H1 (cell line): Measurements from ENCODE around the gene ZC3H7B. TPM values are rescaled to one million over a fixed set of nuclear protein-coding genes. Genes with fewer than 3 reads are reported as not detected.

ENCODE experiments used
- CEBPB ChIP-seq: IDR thresholded peaks from 2 replicates; pipeline ENCODE4 v1.6.1; 2012; ENCODE audit warnings: low read depth, low read length
- CHD1 ChIP-seq: IDR thresholded peaks from 2 replicates; pipeline ENCODE4 v1.6.1; 2012; ENCODE audit warnings: low read depth, low read length, improper control_type of control experiment
- CREB1 ChIP-seq: IDR thresholded peaks from 2 replicates; pipeline ENCODE4 v1.6.1; 2012; ENCODE audit warnings: inconsistent platforms
- E2F6 ChIP-seq: IDR thresholded peaks from 2 replicates; pipeline ENCODE4 v1.6.1; 2012; ENCODE audit warnings: inconsistent platforms
- FOSL1 ChIP-seq: IDR thresholded peaks from 2 replicates; pipeline ENCODE4 v1.6.1; 2011; ENCODE audit warnings: mild to moderate bottlenecking, low read depth, low read length, moderate library complexity; ENCODE audit not compliant: insufficient read depth
- NRF1 ChIP-seq: IDR thresholded peaks from 2 replicates; pipeline ENCODE4 v1.6.1; 2011; ENCODE audit warnings: mild to moderate bottlenecking, low read depth, low read length, improper control_type of control experiment
- PHF8 ChIP-seq: fragments of 200-600 bp; sonication (generic); conservative IDR thresholded peaks from 2 replicates; pipeline ENCODE4 v1.7.1; 2012; ENCODE audit warnings: low read depth, mild to moderate bottlenecking, inconsistent platforms, low read length, moderate library complexity
- polyA plus RNA-seq, 7 experiments: library from polyadenylated mRNA; depleted of rRNA in 3 of 7; stranded (reverse) in 5 of 7; unstranded in 2 of 7; fragments of >200 nt in 5 of 7; fragments of 200-250 nt in 2 of 7; gene quantifications; 1 replicate in 5 of 7; 2 replicates in 1 of 7; 4 replicates in 1 of 7; pipeline versions ENCODE4 v1.2.1 to v1.2.3, GENCODE V29; 2011 to 2013; ENCODE audit warnings: missing spikeins in 2 of 7, mixed read lengths in 2 of 7
- total RNA-seq: library from RNA; stranded (reverse); fragmentation: NEBNext Ultra II Directional; extraction: Animal tissue kit (Norgen Biotek cat#: 25700); gene quantifications from 2 replicates; pipeline ENCODE4 v1.2.1, GENCODE V29; 2021

ZC3H7B gene
- total and polyA plus RNA-seq, 2 of the 8 experiments (the other 6 are each of a cell fraction or from before 2014, with no cell fraction given) = 35.5 to 78.6 TPM

GRCh38 chr22:41348964-41349484 lies 47.7 kb downstream of the ZC3H7B start (continued):
- no peak for TF ChIP-seq E2F6
- no peak for TF ChIP-seq NRF1
- TF ChIP-seq FOSL1 = no peak
- TF ChIP-seq CREB1 = no peak
- TF ChIP-seq CHD1 = no peak
- no peak for TF ChIP-seq PHF8
- no peak for TF ChIP-seq CEBPB
